ENCODE results near the gene PDCD7.

The PDCD7 gene

DNA sequence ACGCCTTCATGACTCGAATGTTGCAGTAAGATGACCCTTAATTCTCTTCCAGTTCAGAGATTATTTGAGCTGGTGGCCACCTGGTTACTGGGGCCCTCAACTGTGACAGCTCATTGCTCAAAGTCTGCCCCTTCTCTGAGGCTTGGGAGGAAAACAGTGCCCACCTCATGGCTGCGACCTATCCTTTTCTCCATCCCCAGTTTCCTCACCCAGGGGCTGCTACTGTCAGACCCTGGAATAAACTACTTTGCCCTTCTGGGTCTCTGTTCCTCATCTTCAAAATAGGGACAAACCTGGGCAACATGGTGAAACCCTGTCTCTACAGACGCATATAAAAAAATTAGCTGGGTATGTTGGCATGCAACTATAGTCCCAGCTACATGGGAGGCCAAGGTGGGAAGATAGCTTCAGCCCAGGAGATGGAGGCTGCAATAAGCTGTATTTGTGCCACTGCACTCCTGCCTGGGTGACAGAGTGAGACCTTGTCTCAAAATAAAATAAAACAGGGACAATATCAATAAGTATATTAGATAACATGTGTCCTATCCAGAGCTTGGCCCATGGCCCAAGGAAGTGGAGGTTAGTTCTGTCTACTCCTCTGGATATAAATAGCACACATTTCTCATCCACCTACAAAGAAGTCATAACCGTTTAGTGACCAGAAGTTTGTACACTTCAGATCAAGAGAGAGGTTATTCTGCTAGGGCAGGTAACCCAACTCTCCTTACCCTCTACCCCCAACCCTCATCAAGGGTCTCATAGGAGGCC lies 63.6 kb downstream of the PDCD7 start:
- DNase-seq, result no peak

DNA sequence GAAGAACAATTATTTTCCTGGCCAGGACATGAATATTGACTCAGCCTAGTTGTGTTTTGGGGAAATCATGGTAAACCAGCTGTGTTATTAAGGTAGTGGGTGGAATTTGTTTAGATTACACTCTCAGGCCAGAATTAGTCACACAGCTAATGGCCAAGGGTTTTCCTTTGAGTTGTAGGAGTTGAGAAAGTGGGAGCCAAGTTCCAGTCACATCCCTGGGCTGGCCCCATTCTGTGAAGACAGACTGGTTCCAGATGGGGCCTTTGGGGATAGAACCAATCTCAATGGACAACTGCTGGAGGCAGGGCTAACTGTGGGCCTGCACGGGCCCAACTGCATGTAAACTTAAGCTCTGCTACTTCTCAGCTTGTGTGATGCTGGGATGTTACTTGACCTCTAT lies 64.4 kb downstream of the PDCD7 start:
- no peak for DNase-seq

DNA sequence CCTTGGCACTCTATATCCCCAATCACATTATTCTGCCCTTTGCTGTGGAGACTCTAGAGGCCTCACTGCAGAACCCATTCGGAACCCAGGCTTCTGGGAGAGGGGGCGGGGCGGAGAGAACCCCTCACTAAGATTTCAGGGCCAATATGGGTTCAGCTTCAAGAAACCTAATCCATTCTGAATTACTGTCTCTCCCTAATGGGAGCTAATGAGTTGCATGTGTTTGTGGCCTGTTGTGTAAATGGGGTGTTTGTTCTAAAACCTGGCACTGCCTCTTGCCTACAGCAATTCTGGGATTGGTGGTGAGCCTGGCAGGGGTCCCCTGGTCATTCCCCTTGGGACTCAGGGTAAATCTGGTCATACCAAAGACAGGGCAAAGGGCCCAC lies 65.2 kb downstream of the PDCD7 start:
- DNase-seq, result no peak

DNA sequence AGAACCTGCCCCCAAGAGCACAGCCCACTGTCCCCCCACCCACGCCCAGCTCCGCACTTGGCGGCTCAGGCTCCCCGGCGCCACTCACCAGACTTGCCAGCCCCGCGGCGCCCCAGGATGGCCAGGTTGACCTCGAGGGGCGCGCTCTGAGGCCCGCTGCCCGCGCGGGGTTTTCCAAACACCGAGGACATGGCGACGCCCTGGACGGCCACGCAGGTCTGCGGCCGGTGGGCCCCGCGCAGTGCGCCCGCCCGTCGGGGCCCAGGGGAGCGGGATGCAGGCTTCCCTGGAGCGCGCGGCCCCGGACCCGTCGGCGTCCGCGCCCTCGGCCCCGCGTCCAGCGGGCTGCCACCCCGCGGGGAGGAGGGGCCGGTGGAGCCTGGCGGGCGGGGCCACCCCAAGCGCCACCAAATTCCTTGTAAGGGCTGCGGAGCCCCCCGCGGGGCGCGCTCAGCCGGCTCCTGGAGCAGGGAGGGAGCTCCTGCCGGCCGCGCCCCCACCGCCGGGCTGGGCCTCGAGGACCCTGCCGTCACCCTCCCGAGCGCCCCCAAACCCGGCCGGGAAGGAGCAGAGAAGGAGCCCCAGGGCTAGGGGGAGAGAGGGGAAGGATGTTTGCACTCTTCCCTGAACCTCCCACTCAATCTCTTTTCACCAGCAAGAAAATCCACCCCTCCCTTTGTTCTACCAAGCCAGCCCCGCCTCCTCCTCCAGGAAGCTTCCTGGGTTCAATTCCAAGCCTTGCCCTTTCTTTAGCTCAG lies 65.8 kb downstream of the PDCD7 start, which contains the start of gene RASL12:
Gene RASL12, minus strand, starts transcription at position 347 of the 758 bp plus-strand sequence. Its CDS starts 156 bp downstream, at position 191.
- no peak for DNase-seq

Measured in hematopoietic multipotent progenitor cell treated with erythropoietin and hydrocortisone succinate and interleukin-3 and kit ligand, for 8 days (in vitro differentiated cells).